ENCODE measurements around the gene RNF17.
"Not testable (repeated sequence)": the region's sequence is repeated elsewhere in the genome, so short reads cannot be mapped to it uniquely, and the experiment has no call there.

RNF17 gene

GRCh38 chr13:24723206-24723605 is 40.8 kb upstream of the RNF17 start:
- TF ChIP-seq CTCF (IDR thresholded peaks at IDR 0.05; ENCODE audit: extremely low read depth, insufficient read depth, missing control alignments) = no peak
- in situ Hi-C loops (cut with MboI; ENCODE audit: low pct_unique_long_range_greater_than_20kb, low sequenced_read_pairs, unreplicated experiment) = no loop called here
- DNase-seq (ENCODE audit: low spot score) = no peak

GRCh38 chr13:24724714-24725113 is 39.3 kb upstream of the RNF17 start:
- in situ Hi-C loops (cut with MboI; ENCODE audit: low pct_unique_long_range_greater_than_20kb, low sequenced_read_pairs, unreplicated experiment) = loop anchor here (25.0 kb wide), 1 partner anchor 263 kb away; no protein-coding TSS in a partner anchor
- DNase-seq (ENCODE audit: low spot score) = no peak

GRCh38 chr13:24725379-24725778 is 38.6 kb upstream of the RNF17 start:
- in situ Hi-C loops (cut with MboI; ENCODE audit: low pct_unique_long_range_greater_than_20kb, low sequenced_read_pairs, unreplicated experiment) = loop anchor here (25.0 kb wide), 1 partner anchor 262 kb away; no protein-coding TSS in a partner anchor
- DNase-seq (ENCODE audit: low spot score) = no peak
- no peak for TF ChIP-seq CTCF (IDR thresholded peaks at IDR 0.05; ENCODE audit: extremely low read depth, insufficient read depth, missing control alignments)

More at GRCh38 chr13:24724714-24725113, 39.3 kb upstream of the RNF17 start:
- TF ChIP-seq CTCF (IDR thresholded peaks at IDR 0.05; ENCODE audit: extremely low read depth, insufficient read depth, missing control alignments) = no peak

- in situ Hi-C loops (cut with MboI; ENCODE audit: low pct_unique_long_range_greater_than_20kb, low sequenced_read_pairs, unreplicated experiment) = loop anchor here (25.0 kb wide), 1 partner anchor 259 kb away; no protein-coding TSS in a partner anchor
- DNase-seq (ENCODE audit: low spot score) = peak; percentile 90
Measured at GRCh38 chr13:24727731-24728601, 36.0 kb upstream of the RNF17 start.

GRCh38 chr13:24730873-24731567 is 32.9 kb upstream of the RNF17 start:
- not testable (repeated sequence) for DNase-seq (ENCODE audit: low spot score)
- in situ Hi-C loops (cut with MboI; ENCODE audit: low pct_unique_long_range_greater_than_20kb, low sequenced_read_pairs, unreplicated experiment) = loop anchor here (25.0 kb wide), 1 partner anchor 256 kb away; no protein-coding TSS in a partner anchor

More at GRCh38 chr13:24727731-24728601, 36.0 kb upstream of the RNF17 start:
- peak; percentile 77 for TF ChIP-seq CTCF (IDR thresholded peaks at IDR 0.05; ENCODE audit: extremely low read depth, insufficient read depth, missing control alignments)

- in situ Hi-C loops (cut with MboI; ENCODE audit: low pct_unique_long_range_greater_than_20kb, low sequenced_read_pairs, unreplicated experiment) = loop anchor here (25.0 kb wide), 1 partner anchor 252 kb away; no protein-coding TSS in a partner anchor
- DNase-seq (ENCODE audit: low spot score) = no peak
- no peak for TF ChIP-seq CTCF (IDR thresholded peaks at IDR 0.05; ENCODE audit: extremely low read depth, insufficient read depth, missing control alignments)
Measured at GRCh38 chr13:24734950-24735349, 29.0 kb upstream of the RNF17 start.
